Fibroblast of lung (primary cell): ENCODE measurements around the gene TCF12.

Source experiments
- EZH2 ChIP-seq: IDR thresholded peaks from 2 replicates; pipeline ENCODE4 v1.5.1; 2012; ENCODE audit warnings: low read length, control low read depth, mild to moderate bottlenecking; ENCODE audit errors: missing control alignments
- TF ChIP-seq, protein P1 (sequence below), 2 donors: IDR thresholded peaks in 1 of 2; conservative IDR thresholded peaks in 1 of 2; 1 replicate in 1 of 2; 2 replicates in 1 of 2; pipeline ENCODE4 v1.5.1; 2011 to 2012; ENCODE audit warnings: low read length in 2 of 2, control low read depth in 1 of 2, inconsistent platforms in 1 of 2, low read depth in 1 of 2, mild to moderate bottlenecking in 1 of 2

DNA sequence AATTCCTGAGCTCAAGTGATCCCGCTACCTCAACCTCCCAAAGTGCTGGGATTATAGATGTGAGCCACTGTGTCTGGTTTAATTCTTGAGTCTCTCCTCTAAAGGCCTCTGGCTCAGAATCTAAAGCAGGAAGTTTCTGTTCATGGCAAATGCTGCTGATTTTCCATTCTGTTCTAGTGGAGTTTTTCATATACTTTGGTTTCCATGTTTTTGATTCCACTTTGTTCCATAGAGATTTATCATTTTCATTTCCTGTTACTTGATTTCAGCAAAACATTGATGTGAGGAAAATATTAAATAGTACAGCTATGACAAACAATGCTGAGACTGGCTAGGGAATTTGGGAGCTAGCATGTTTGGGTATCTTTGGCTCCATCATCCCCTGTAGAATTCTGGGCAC lies 205.6 kb downstream of the TCF12 start:
- TF ChIP-seq, protein P1, sequence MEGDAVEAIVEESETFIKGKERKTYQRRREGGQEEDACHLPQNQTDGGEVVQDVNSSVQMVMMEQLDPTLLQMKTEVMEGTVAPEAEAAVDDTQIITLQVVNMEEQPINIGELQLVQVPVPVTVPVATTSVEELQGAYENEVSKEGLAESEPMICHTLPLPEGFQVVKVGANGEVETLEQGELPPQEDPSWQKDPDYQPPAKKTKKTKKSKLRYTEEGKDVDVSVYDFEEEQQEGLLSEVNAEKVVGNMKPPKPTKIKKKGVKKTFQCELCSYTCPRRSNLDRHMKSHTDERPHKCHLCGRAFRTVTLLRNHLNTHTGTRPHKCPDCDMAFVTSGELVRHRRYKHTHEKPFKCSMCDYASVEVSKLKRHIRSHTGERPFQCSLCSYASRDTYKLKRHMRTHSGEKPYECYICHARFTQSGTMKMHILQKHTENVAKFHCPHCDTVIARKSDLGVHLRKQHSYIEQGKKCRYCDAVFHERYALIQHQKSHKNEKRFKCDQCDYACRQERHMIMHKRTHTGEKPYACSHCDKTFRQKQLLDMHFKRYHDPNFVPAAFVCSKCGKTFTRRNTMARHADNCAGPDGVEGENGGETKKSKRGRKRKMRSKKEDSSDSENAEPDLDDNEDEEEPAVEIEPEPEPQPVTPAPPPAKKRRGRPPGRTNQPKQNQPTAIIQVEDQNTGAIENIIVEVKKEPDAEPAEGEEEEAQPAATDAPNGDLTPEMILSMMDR (conservative IDR thresholded peaks at IDR 0.05 in 1 of 2, IDR thresholded peaks at IDR 0.05 in 1 of 2; ENCODE audit: low read depth in 1 of 2, low read length in 2 of 2): no peak
- TF ChIP-seq EZH2: no peak
